Measurements from ENCODE around the gene SLPI. TPM values are rescaled to one million over a fixed set of nuclear protein-coding genes. Genes with fewer than 3 reads are reported as not detected.

Gene SLPI
- total and polyA plus RNA-seq, 8 donors: 9.7 to 420 (median 138) TPM

GRCh38 chr20:45251884-45252560, 2.3 kb downstream of the SLPI start:
- 41 to 58% (median 57%) methylated on average over 5 of the region's 5 CpGs for WGBS, 5 donors
- no peaks in the 10 kb centered on the region for H3K36me3 ChIP-seq
- H3K9me3 ChIP-seq: no peaks in the 10 kb centered on the region
- intact Hi-C loops (cut with DNase I; ENCODE audit: low total_unique reads): no loop called here
- no peak for DNase-seq
- H3K4me1 ChIP-seq: peaks cover 14 to 30% (median 22%) of the 10 kb centered on the region in 4 donors
- TF ChIP-seq CTCF (IDR thresholded peaks at IDR 0.05) (no peak), POLR2AphosphoS5 (IDR thresholded peaks at IDR 0.05) (no peak), EP300 (IDR thresholded peaks at IDR 0.05) (no peak)
- H3K27me3 ChIP-seq: no peaks in the 10 kb centered on the region
- no peak overlapping the region for H3K4me3 ChIP-seq
- H3K27ac ChIP-seq: no peak overlapping the region

- no peak for DNase-seq
- TF ChIP-seq CTCF (IDR thresholded peaks at IDR 0.05) (no peak), POLR2AphosphoS5 (IDR thresholded peaks at IDR 0.05) (no peak), EP300 (IDR thresholded peaks at IDR 0.05) (no peak), POLR2A (IDR thresholded peaks at IDR 0.05) (no peak)
- H3K36me3 ChIP-seq: no peaks in the 10 kb centered on the region
- no peaks in the 10 kb centered on the region for H3K9me3 ChIP-seq
- H3K27ac ChIP-seq: no peak overlapping the region
- peaks cover 0 to 24% (median 0%) of the 10 kb centered on the region in 3 donors for H3K27me3 ChIP-seq
- H3K4me1 ChIP-seq: peaks cover 0 to 11% (median 4%) of the 10 kb centered on the region in 4 donors
- intact Hi-C loops (cut with DNase I; ENCODE audit: low total_unique reads): no loop called here
- H3K4me3 ChIP-seq: no peak overlapping the region
Measured at GRCh38 chr20:45248609-45249008, 5.8 kb downstream of the SLPI start.

- no peak overlapping the region for H3K4me3 ChIP-seq
- intact Hi-C loops (cut with DNase I; ENCODE audit: low total_unique reads): no loop called here
- no peak overlapping the region for H3K27ac ChIP-seq
- no peak for DNase-seq
- no peaks in the 10 kb centered on the region for H3K36me3 ChIP-seq
- TF ChIP-seq EP300 (IDR thresholded peaks at IDR 0.05) (no peak), POLR2AphosphoS5 (IDR thresholded peaks at IDR 0.05) (no peak), CTCF (IDR thresholded peaks at IDR 0.05) (no peak), POLR2A (IDR thresholded peaks at IDR 0.05) (no peak)
- no peaks in the 10 kb centered on the region for H3K9me3 ChIP-seq
- WGBS, 5 donors: 26 to 71% (median 56%) methylated on average over 1 of the region's 1 CpG
- H3K4me1 ChIP-seq: peaks cover 0 to 5% (median under 1%) of the 10 kb centered on the region in 4 donors
- H3K27me3 ChIP-seq: peaks cover 0 to 24% (median 0%) of the 10 kb centered on the region in 3 donors
Measured at GRCh38 chr20:45247865-45248264, 6.5 kb downstream of the SLPI start.

- H3K27ac ChIP-seq: no peak overlapping the region
- no peaks in the 10 kb centered on the region for H3K9me3 ChIP-seq
- no peak for TF ChIP-seq POLR2AphosphoS5 (IDR thresholded peaks at IDR 0.05)
- TF ChIP-seq CTCF (IDR thresholded peaks at IDR 0.05): no peak
- no peak for TF ChIP-seq EP300 (IDR thresholded peaks at IDR 0.05)
- no peak for TF ChIP-seq POLR2A (IDR thresholded peaks at IDR 0.05)
- H3K4me3 ChIP-seq: no peak overlapping the region
- no peak for DNase-seq
- intact Hi-C loops (cut with DNase I; ENCODE audit: low total_unique reads): no loop called here
- H3K4me1 ChIP-seq: peaks cover 0 to 6% (median 0%) of the 10 kb centered on the region in 4 donors
- H3K36me3 ChIP-seq: no peaks in the 10 kb centered on the region
- peaks cover 0 to 32% (median 0%) of the 10 kb centered on the region in 3 donors for H3K27me3 ChIP-seq
- WGBS, 5 donors: 36 to 53% (median 47%) methylated on average over 6 of the region's 6 CpGs
Measured at GRCh38 chr20:45246109-45246508, 8.3 kb downstream of the SLPI start.
